Inflammatory macrophage (primary cell): ENCODE measurements around the gene TBC1D24.

Source experiments
- DNase-seq, 2 donors: peaks; one replicate each; pipeline ENCODE4 v3.0.0-alpha.2; 2020 to 2022

Gene TBC1D24

GRCh38 chr16:2483939-2484897 is 9.3 kb downstream of the TBC1D24 start:
- DNase-seq, result no peak

DNA sequence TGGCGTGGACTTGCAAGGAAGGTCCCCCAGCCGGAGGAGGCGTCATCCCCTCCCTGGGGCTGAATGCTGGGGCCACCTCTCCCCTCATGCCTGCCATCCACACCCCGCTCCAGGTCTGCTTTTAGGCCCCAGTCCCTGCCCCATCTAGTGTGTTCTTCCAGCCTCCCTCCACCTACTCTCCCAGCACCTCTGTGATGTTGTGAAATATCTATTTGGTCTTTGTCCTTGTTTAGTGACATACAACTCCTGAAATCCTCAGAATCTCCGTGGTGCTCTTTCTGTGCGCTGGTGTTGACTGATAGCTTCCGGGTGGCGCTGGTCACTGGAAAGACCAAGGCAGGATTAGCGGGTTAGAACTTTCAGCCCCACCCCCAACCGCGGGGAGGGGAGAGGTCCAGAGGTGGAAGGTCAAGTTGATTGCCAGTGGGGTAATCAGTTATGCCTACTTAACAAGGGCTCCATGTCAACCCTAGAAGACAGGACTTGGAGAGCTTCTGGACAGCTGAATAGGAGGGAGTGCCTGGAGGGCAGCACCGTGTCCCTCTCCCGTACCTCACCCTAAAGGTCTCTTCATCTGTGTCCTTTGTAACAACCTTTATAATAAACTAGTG is 10.1 kb downstream of the TBC1D24 start:
- DNase-seq, result no peak

DNA sequence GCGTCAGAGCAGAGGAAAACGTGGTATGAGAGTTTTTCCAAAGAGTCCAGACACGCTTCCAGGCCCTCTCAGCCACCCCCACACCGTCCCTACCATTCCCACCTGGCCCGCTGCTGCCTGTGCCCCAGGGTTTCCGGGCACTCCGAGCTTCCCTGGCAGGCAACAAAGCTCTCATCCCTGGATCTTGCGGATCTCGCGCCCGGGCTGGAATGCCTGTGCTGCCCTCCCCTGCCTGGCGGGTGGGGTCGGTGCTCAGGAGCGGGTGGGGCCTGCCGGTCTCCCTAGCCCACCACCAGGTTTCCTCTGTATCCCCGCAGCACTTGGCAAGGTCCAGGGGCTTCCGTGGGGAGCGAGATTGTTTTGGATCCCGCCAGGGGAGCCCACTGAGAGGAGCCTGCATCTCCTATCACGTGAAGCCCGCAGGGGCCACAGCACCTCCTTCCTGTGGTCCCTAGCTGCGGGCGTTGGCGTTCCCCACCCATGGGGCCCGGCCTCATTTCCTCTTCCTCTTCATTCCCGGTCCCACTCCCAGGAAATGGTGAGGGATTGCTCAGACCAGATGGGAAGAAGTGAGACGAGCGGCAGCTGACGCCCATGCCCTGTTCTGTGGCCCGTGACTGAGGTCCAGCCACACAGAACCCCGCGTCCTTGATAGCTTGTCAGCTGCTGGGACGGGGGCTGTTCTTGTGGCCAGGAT is 11.0 kb downstream of the TBC1D24 start:
- peak in 1 of 2 donors; percentile 27 for DNase-seq

GRCh38 chr16:2486645-2487516 is 12.0 kb downstream of the TBC1D24 start:
- DNase-seq, result peak; percentile 53 to 72

DNA sequence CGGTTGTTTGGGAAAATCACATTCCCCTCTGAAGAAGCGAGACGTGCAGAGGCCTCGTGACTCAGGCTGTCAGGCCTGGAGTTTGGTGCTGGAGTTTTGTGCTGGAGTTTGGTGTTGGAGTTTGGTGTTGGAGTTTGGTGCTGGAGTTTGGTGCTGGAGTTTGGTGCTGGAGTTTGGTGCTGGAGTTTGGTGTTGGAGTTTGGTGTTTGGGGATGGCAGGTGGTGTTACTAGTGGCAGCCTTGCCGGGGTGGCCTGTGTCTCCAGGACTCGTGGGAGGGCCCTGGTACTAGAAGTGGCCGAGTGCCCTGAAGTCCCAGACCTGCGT is 12.6 kb downstream of the TBC1D24 start:
- DNase-seq, result no peak

DNA sequence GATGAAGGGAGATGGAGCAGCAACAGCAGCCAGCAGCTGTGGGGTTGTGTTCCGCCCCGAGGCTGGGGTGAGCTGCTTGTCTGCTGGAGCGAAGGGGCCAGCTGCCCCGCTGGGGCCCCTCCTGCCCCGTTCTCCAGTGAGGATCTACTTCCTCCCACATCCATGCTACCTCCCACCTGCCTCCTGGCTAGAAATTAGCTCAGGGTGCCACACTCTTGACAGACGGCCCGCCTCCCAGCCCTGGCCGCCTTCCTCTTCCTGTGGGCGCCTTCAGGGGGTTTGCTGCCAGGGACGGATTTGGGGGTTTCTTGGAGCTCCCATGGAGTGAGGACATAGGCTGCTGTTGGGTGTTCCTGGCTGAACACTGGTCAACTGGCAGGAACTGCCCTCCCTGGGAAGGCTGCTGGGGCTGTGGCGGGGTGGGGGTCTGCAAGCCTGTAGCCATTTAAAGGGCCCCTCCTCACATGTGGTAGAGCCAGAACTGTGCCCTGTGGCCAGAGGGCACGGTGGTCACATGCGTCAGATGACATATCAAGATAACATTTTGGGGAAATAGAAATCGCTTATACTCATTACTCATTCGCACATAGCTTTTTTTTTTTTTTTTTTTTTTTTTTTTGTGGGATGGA is 13.1 kb downstream of the TBC1D24 start:
- DNase-seq, result peak; percentile 80 to 90

- no peak for DNase-seq
Observed at GRCh38 chr16:2489581-2489980, 14.7 kb downstream of the TBC1D24 start.

DNA sequence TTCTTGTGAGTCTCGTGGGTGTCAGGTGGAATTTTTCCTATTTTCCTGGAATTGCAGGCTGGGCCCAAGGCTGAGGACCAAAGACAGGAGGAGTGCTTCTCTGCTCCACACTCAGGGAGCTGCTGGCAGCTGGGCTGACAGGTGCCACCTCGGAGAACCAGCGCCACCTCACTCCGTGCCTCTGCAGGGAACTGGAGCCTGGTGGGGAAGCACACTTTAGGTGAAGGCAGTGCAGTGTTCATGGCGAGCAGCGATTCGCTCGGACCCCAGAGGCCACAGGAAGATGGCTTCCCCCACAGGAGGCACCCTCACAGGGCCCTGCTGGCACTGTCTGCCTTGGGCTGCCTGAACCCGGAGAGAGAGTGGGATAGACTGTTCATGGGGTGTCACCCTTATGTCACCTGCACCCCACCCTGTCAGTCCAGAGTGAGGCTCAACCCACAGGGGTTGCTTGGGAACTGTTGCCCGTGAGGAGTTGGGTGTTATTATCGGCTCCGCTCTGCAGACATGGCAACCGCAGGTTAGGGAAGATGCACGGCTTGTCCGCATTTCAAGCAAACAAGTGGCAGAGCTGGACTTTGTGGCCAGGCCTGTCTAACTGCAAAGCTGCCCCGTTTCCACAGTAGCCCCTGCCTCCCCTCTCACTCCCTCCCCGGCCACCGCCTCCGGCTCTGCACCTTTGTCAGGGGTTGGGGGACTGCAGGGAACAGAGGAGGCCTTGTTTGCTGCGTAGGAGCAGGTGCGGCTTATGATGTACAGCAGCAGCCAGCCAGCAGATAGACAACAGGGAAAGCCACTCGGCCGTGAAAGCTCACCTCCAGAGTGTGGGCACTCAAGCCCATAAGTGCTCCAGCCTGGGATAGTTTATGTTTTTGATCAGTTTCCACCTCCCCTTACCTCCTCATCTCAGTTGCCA is 15.5 kb downstream of the TBC1D24 start:
- DNase-seq, result no peak

GRCh38 chr16:2492292-2492691 is 17.4 kb downstream of the TBC1D24 start:
- DNase-seq, result no peak

GRCh38 chr16:2493605-2494004 is 18.7 kb downstream of the TBC1D24 start:
- no peak for DNase-seq

DNA sequence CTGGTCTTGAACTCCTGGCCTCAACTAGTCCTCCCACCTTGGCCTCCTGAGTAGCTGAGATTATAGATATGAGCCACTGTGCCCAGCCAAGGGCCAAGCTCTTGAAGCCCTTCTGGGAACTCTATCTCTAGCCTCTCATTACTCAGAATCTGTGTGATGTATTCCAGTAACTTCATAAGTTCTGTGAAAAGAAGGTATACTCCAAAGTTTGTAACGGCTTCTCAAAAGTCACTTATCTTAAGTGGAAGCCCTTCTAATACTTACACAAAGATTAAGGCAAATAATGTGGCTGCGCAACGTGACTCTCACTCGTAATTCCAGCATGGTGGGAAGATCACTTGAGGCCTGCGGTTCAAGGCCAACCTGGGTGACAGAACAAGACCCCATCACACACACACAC is 19.7 kb downstream of the TBC1D24 start:
- DNase-seq, result no peak

DNA sequence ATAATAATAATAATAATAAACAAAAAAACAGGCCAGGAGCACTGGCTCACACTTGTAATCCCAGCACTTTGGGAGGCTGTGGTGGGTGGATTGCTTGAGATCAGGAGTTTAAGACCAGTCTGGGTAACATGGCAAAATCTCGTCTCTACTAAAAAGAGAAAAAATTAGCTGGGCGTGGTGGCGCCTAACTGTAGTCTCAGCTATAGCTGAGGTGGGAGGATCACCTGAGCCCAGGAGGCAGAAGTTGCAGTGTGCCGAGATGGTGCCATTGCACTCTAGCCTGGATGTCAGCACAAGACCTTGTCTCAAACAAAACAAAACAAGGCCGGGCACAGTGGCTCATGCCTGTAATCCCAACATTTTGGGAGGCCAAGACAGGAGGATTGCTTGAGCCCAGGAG is 20.1 kb downstream of the TBC1D24 start:
- DNase-seq, result no peak

GRCh38 chr16:2496223-2497115 is 21.5 kb downstream of the TBC1D24 start:
- DNase-seq, result no peak

DNA sequence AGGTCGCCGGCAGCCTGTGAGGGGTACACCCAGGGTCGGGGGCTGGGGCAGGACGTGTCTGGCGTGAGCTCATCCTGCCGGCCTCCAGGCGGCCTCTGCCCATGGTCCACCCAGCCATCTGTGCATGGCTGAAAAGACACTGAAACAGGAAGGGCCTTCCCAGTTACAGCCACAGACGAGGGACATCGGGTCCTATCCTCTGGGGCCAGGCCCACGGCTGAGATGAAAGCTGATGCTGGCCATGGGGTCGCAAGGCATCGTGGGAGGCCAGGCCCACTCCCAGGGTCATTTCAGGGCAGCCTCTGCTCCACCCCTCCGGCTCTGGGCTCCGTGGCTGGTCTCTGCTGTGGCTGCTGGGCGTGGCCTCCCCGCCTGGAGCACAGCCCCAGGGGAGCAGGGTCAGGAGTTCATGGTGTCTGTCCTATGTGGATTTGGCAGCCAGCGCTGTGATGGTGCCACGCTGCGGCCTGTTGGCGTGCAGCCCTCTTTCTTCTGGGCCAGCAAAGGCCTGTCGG is 22.2 kb downstream of the TBC1D24 start:
- DNase-seq, result no peak

- no peak for DNase-seq
Observed at GRCh38 chr16:2497695-2498484, 23.0 kb downstream of the TBC1D24 start.

GRCh38 chr16:2498531-2499253 is 23.8 kb downstream of the TBC1D24 start:
- DNase-seq, result no peak

- no peak for DNase-seq
Observed at GRCh38 chr16:2499454-2499853, 24.5 kb downstream of the TBC1D24 start.

DNA sequence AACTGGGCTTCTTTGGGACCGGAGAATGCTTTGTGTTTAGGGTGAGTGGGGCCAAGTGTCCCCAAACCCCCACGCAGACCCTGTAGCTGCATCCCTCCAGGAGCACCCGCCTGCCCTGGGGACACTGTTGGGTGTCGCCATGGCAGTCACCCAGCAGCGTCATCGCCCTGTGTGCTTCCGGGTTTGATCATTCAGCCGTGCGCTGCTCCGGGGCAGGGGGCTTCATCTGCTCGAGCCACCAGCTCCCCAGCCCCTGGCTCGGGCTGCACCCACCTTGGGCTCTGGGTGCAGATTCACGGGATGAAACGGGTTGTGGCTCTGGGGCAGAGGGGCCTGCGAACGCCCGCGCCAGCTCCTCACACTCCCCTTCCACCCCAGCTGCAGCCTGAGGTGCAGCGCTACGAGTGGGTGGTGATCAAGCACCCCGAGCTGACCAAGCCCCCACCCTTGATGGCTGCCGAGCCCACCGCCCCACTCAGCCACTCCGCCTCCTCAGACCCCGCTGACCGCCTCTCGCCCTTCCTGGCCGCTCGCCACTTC is 25.0 kb downstream of the TBC1D24 start:
- DNase-seq, result no peak
